Peyer's patch (tissue), 4 donors: ENCODE data around the gene WWOX. TPM values are rescaled to one million over a fixed set of nuclear protein-coding genes. Genes with fewer than 3 reads are reported as not detected.
"Not testable (repeated sequence)": the region's sequence is repeated elsewhere in the genome, so short reads cannot be mapped to it uniquely, and the experiment has no call there.

Experiments
- DNase-seq, 3 donors: peaks; one replicate each; pipeline ENCODE4 v3.0.0-alpha.2; 2017 to 2019
- H3K27ac ChIP-seq, 4 donors: fragments of 200-600 bp; sonication (generic); one replicate each; pipeline ENCODE4 v1.5.1; 2016 to 2019
- H3K27me3 ChIP-seq, 2 donors: fragments of 200-600 bp; sonication (generic); one replicate each; pipeline ENCODE4 v1.5.1; 2019
- H3K36me3 ChIP-seq, 3 donors: fragments of 200-600 bp; sonication (generic); one replicate each; pipeline ENCODE4 v1.5.1; 2016 to 2019
- H3K4me1 ChIP-seq, 4 donors: fragments of 200-600 bp; sonication (generic); one replicate each; pipeline ENCODE4 v1.5.1; 2016 to 2019
- H3K4me3 ChIP-seq, 4 donors: fragments of 200-600 bp; sonication (generic); 1 replicate in 3 of 4; 2 replicates in 1 of 4; pipeline ENCODE4 v1.5.1; 2016 to 2019; ENCODE audit warnings: mild to moderate bottlenecking in 1 of 4
- H3K9me3 ChIP-seq, 4 donors: fragments of 200-600 bp; sonication (generic); one replicate each; pipeline ENCODE4 v1.5.1; 2016 to 2019; ENCODE audit warnings: mild to moderate bottlenecking in 1 of 4
- POLR2A ChIP-seq, 2 donors: fragments of 450-650 bp; IDR thresholded peaks; one replicate each; pipeline ENCODE4 v1.5.1; 2017; ENCODE audit warnings: antibody characterized with exemption in 2 of 2, mild to moderate bottlenecking in 2 of 2, moderate library complexity in 2 of 2
- total RNA-seq, 4 donors: library from RNA; depleted of rRNA; stranded (reverse); fragments of >200 nt; gene quantifications; one replicate each; pipeline ENCODE4 v1.1.0, GENCODE V29; 2016
- TF ChIP-seq, protein P1 (sequence below), 6 experiments: fragments of 450-650 bp in 4 of 6; fragments of 200-600 bp in 2 of 6; sonication (generic) in 1 of 6; IDR thresholded peaks; one replicate each; pipeline ENCODE4 v1.5.1; 2017 to 2019; ENCODE audit warnings: antibody characterized with exemption in 6 of 6, mild to moderate bottlenecking in 3 of 6, moderate library complexity in 1 of 6

WWOX gene
- total RNA-seq, 4 donors from 2014 or later = 17.3 to 197 (median 57.5) TPM

DNA sequence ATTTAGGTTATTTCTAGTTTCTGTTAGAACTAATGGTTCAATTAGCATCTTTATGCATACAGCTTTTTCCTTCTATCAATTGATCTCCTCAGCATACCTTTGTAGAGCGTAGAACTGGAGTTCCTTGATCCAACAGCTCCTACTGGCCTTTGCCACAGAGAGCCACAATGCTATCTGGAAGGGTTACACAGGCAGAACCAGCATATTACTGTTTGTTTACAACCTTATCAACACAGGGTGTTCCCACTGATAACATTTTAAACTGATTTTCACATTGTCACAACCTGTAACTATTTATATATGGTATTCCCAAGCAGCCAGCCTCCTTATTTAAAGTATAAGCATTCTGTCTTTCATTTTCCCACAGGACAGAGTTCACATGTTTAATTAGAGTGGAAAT is 1118.9 kb downstream of the WWOX start:
- H3K4me1 ChIP-seq = peaks cover 0 to 3% (median 0%) of the 10 kb centered on the region in 4 donors
- H3K27ac ChIP-seq = no peak overlapping the region
- H3K27me3 ChIP-seq = no peaks in the 10 kb centered on the region
- no peak overlapping the region for H3K4me3 ChIP-seq
- no peaks in the 10 kb centered on the region for H3K9me3 ChIP-seq
- no peak for DNase-seq
- no peaks in the 10 kb centered on the region for H3K36me3 ChIP-seq
- no peak for TF ChIP-seq POLR2A (IDR thresholded peaks at IDR 0.05)
- TF ChIP-seq, protein P1, sequence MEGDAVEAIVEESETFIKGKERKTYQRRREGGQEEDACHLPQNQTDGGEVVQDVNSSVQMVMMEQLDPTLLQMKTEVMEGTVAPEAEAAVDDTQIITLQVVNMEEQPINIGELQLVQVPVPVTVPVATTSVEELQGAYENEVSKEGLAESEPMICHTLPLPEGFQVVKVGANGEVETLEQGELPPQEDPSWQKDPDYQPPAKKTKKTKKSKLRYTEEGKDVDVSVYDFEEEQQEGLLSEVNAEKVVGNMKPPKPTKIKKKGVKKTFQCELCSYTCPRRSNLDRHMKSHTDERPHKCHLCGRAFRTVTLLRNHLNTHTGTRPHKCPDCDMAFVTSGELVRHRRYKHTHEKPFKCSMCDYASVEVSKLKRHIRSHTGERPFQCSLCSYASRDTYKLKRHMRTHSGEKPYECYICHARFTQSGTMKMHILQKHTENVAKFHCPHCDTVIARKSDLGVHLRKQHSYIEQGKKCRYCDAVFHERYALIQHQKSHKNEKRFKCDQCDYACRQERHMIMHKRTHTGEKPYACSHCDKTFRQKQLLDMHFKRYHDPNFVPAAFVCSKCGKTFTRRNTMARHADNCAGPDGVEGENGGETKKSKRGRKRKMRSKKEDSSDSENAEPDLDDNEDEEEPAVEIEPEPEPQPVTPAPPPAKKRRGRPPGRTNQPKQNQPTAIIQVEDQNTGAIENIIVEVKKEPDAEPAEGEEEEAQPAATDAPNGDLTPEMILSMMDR (IDR thresholded peaks at IDR 0.05) = no peak

DNA sequence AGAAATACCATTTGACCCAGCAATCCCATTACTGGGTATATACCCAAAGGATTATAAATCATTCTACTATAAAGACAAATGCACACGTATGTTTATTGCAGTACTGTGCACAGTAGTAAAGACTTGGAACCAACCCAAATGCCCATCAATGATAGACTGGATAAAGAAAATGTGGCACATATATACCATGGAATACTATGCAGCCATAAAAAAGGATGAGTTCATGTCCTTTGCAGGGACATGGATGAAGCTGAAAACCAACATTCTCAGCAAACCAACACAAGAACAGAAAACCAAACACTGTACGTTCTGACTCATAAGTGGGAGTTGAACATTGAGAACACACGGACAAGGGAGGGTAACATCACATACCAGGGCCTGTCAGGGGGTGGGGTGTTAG is 1126.5 kb downstream of the WWOX start:
- not testable (repeated sequence) for DNase-seq, H3K27me3 ChIP-seq

DNA sequence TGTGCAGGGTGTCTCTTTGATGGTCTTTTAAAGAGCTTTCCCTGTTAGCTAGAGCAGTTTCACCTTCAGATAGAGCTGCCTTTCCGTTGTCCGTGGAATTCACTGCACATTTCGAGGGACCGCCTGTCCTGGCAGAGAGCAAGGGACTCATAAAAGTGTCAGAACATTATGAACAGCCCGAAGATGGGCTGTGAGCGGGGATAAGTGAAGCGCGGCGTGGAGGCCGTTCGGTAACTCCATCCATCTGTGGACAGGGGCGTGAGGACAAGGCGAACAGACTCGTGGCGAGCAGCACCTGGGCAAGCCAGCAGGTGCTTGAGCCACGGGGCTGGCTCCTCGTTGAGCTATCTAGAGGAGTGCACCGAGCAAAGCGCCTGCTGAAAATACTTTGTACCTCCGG is 1129.9 kb downstream of the WWOX start:
- Histone ChIP-seq H3K4me3 (no peak overlapping the region), H3K9me3 (no peaks in the 10 kb centered on the region), H3K4me1 (no peaks in the 10 kb centered on the region), H3K36me3 (no peaks in the 10 kb centered on the region), H3K27ac (no peak overlapping the region), H3K27me3 (no peaks in the 10 kb centered on the region)
- TF ChIP-seq, protein P1 (IDR thresholded peaks at IDR 0.05) = no peak
- no peak for TF ChIP-seq POLR2A (IDR thresholded peaks at IDR 0.05)
- DNase-seq = no peak

More for the DNA sequence above, 1126.5 kb downstream of the WWOX start:
- H3K4me1 ChIP-seq, H3K36me3 ChIP-seq, H3K4me3 ChIP-seq, H3K27ac ChIP-seq, H3K9me3 ChIP-seq: not testable (repeated sequence)

DNA sequence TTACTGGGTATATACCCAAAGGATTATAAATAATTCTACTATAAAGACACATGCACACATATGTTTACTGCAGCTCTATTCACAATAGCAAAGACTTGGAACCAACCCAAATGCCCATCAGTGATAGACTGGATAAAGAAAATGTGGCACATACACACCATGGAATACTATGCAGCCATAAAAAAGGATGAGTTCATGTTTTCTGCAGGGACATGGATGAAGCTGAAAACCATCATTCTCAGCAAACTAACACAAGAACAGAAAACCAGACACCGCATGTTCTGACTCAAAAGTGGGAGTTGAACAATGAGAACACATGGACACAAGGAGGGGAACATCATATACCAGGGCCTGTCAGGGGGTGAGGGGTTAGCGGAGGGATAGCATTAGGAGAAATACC is 1146.2 kb downstream of the WWOX start:
- not testable (repeated sequence) for H3K4me1 ChIP-seq, H3K4me3 ChIP-seq, H3K36me3 ChIP-seq, H3K27me3 ChIP-seq, H3K9me3 ChIP-seq, H3K27ac ChIP-seq, DNase-seq

DNA sequence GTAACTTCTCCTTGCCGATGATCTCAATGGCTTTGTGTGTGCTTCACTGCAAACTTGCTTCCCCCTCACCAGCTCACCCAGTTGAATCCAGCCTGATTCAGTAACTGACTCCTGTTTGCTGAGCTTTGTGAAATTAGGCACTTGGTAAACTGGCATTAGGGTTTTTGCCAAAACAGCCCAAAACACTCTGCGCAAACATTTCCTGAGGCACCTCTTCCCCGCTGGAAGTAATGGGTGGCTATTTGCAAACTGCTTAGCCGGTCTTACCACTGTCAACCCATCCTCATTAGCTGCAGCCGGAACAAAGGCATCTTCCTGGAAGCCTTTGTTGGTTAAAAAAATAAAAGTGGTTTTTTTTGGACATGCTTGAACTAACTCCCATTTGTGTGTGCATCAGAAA is 1147.9 kb downstream of the WWOX start:
- TF ChIP-seq, protein P1 (IDR thresholded peaks at IDR 0.05) = no peak
- no peak for TF ChIP-seq POLR2A (IDR thresholded peaks at IDR 0.05)
- H3K36me3 ChIP-seq = no peaks in the 10 kb centered on the region
- no peaks in the 10 kb centered on the region for H3K9me3 ChIP-seq
- DNase-seq = no peak
- no peak overlapping the region for H3K27ac ChIP-seq
- no peak overlapping the region for H3K4me3 ChIP-seq
- no peaks in the 10 kb centered on the region for H3K4me1 ChIP-seq
- no peaks in the 10 kb centered on the region for H3K27me3 ChIP-seq

DNA sequence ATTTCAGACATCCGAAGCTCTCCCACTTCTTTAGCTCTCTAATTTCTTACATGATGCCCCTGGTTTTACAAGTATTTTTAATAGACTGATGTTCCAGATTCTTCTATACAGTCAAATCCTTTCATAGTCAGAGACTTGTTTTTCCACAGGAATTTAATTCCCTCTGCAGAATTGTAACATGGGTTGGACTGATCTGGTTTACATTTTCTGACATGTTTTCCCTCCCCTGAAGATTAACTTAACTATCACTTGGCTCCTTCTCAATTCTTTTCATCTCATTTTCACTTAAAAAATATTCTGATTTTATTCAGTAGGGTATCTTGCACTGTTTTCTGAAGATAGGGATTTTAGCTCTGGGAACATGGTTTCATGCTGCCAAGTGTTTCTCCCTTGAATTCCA is 1148.9 kb downstream of the WWOX start:
- Histone ChIP-seq H3K9me3 (no peaks in the 10 kb centered on the region), H3K27ac (no peak overlapping the region), H3K4me3 (no peak overlapping the region), H3K36me3 (no peaks in the 10 kb centered on the region), H3K4me1 (no peaks in the 10 kb centered on the region), H3K27me3 (no peaks in the 10 kb centered on the region)
- no peak for DNase-seq
- TF ChIP-seq, protein P1 (IDR thresholded peaks at IDR 0.05) = no peak
- TF ChIP-seq POLR2A (IDR thresholded peaks at IDR 0.05) = no peak

DNA sequence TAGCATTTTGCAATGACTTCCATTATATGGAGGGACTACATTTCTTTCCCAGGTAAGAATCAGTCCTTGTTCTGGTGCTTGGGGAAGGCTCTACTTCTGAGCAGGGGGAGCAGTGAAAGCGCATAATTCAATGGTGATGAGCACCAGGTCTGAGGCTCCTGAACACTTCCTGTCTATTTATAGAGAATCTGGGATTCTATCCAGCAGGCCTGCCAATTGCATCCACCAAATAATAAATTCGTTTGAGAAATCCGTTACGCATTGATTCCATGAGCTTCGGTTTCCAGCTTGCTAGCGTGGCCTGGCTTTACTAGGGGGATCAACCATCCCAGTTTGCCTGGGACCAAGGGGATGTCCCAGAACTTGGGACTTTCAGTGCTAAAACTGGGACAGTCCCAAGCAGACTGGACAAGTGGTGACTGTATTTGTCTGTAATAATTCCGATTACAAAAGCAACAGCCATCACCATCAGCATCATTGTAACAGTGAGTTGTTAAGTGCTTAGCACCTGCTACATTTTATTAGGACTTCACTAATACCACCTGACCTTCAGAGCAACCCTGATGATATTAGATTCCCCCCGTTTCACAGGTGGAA is 1151.1 kb downstream of the WWOX start:
- Histone ChIP-seq H3K4me1 (no peaks in the 10 kb centered on the region), H3K36me3 (no peaks in the 10 kb centered on the region), H3K4me3 (no peak overlapping the region), H3K27me3 (no peaks in the 10 kb centered on the region), H3K9me3 (no peaks in the 10 kb centered on the region), H3K27ac (no peak overlapping the region)
- TF ChIP-seq POLR2A (IDR thresholded peaks at IDR 0.05) = no peak
- TF ChIP-seq, protein P1 (IDR thresholded peaks at IDR 0.05) = no peak
- DNase-seq = no peak
